Liver (tissue), 3 donors: Measurements from ENCODE around the gene MECP2.

Source experiments
- NR2F2 ChIP-seq: IDR thresholded peaks from 2 replicates; pipeline ENCODE4 v1.6.1; 2016; ENCODE audit warnings: antibody characterized with exemption
- RAD21 ChIP-seq, 2 donors: IDR thresholded peaks; 2 replicates each; pipeline ENCODE4 v1.6.1; 2016; ENCODE audit warnings: antibody characterized with exemption in 2 of 2, mild to moderate bottlenecking in 2 of 2
- RXRA ChIP-seq, 2 donors: IDR thresholded peaks; 2 replicates each; pipeline ENCODE4 v1.6.1; 2017 to 2018; ENCODE audit warnings: antibody characterized with exemption in 2 of 2, mild to moderate bottlenecking in 1 of 2
- SP1 ChIP-seq: IDR thresholded peaks from 2 replicates; pipeline ENCODE4 v1.6.1; 2018; ENCODE audit warnings: antibody characterized with exemption, mild to moderate bottlenecking
- TAF1 ChIP-seq: conservative IDR thresholded peaks from 2 replicates; pipeline ENCODE4 v1.6.1; 2016; ENCODE audit warnings: antibody characterized with exemption, mild to moderate bottlenecking
- YY1 ChIP-seq: IDR thresholded peaks from 2 replicates; pipeline ENCODE4 v1.6.1; 2016; ENCODE audit warnings: antibody characterized with exemption, mild to moderate bottlenecking
- TF ChIP-seq, protein P1 (sequence below): fragments of 150-350 bp; IDR thresholded peaks from 2 replicates; pipeline ENCODE4 v1.5.1; 2017; ENCODE audit warnings: improper control_type of control experiment, low read depth, low read length; ENCODE audit not compliant: missing input control
- TF ChIP-seq, protein P2 (sequence below): IDR thresholded peaks from 2 replicates; pipeline ENCODE4 v1.6.1; 2016; ENCODE audit warnings: antibody characterized with exemption
- TF ChIP-seq, protein P3 (sequence below): IDR thresholded peaks from 2 replicates; pipeline ENCODE4 v1.6.1; 2016; ENCODE audit warnings: antibody characterized with exemption
- TF ChIP-seq, protein P4 (sequence below): IDR thresholded peaks from 2 replicates; pipeline ENCODE4 v1.6.1; 2016; ENCODE audit warnings: antibody characterized with exemption, mild to moderate bottlenecking
- donor health status: healthy.
- donor health status: healthy.

DNA sequence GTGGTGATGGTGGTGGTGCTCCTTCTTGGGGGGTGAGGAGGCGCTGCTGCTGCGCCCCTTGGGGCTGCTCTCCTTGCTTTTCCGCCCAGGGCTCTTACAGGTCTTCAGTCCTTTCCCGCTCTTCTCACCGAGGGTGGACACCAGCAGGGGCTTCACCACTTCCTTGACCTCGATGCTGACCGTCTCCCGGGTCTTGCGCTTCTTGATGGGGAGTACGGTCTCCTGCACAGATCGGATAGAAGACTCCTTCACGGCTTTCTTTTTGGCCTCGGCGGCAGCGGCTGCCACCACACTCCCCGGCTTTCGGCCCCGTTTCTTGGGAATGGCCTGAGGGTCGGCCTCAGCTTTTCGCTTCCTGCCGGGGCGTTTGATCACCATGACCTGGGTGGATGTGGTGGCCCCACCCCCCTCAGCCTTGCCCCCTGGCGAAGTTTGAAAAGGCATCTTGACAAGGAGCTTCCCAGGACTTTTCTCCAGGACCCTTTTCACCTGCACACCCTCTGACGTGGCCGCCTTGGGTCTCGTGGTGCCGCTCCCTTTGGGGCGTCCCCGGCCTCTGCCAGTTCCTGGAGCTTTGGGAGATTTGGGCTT lies 66.7 kb downstream of the MECP2 start:
- TF ChIP-seq, protein P1, sequence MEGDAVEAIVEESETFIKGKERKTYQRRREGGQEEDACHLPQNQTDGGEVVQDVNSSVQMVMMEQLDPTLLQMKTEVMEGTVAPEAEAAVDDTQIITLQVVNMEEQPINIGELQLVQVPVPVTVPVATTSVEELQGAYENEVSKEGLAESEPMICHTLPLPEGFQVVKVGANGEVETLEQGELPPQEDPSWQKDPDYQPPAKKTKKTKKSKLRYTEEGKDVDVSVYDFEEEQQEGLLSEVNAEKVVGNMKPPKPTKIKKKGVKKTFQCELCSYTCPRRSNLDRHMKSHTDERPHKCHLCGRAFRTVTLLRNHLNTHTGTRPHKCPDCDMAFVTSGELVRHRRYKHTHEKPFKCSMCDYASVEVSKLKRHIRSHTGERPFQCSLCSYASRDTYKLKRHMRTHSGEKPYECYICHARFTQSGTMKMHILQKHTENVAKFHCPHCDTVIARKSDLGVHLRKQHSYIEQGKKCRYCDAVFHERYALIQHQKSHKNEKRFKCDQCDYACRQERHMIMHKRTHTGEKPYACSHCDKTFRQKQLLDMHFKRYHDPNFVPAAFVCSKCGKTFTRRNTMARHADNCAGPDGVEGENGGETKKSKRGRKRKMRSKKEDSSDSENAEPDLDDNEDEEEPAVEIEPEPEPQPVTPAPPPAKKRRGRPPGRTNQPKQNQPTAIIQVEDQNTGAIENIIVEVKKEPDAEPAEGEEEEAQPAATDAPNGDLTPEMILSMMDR: no peak
- TF ChIP-seq TAF1 (no peak), SP1 (no peak), NR2F2 (no peak), YY1 (no peak), RXRA (IDR thresholded peaks at IDR 0.05) (no peak), RAD21 (IDR thresholded peaks at IDR 0.05) (no peak)
- TF ChIP-seq, protein P2, sequence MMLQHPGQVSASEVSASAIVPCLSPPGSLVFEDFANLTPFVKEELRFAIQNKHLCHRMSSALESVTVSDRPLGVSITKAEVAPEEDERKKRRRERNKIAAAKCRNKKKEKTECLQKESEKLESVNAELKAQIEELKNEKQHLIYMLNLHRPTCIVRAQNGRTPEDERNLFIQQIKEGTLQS: no peak
- TF ChIP-seq, protein P3, sequence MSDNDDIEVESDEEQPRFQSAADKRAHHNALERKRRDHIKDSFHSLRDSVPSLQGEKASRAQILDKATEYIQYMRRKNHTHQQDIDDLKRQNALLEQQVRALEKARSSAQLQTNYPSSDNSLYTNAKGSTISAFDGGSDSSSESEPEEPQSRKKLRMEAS: no peak
- TF ChIP-seq, protein P4, sequence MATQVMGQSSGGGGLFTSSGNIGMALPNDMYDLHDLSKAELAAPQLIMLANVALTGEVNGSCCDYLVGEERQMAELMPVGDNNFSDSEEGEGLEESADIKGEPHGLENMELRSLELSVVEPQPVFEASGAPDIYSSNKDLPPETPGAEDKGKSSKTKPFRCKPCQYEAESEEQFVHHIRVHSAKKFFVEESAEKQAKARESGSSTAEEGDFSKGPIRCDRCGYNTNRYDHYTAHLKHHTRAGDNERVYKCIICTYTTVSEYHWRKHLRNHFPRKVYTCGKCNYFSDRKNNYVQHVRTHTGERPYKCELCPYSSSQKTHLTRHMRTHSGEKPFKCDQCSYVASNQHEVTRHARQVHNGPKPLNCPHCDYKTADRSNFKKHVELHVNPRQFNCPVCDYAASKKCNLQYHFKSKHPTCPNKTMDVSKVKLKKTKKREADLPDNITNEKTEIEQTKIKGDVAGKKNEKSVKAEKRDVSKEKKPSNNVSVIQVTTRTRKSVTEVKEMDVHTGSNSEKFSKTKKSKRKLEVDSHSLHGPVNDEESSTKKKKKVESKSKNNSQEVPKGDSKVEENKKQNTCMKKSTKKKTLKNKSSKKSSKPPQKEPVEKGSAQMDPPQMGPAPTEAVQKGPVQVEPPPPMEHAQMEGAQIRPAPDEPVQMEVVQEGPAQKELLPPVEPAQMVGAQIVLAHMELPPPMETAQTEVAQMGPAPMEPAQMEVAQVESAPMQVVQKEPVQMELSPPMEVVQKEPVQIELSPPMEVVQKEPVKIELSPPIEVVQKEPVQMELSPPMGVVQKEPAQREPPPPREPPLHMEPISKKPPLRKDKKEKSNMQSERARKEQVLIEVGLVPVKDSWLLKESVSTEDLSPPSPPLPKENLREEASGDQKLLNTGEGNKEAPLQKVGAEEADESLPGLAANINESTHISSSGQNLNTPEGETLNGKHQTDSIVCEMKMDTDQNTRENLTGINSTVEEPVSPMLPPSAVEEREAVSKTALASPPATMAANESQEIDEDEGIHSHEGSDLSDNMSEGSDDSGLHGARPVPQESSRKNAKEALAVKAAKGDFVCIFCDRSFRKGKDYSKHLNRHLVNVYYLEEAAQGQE: no peak
